Endodermal cell (in vitro differentiated cells): Measurements from ENCODE around the gene COL9A2. TPM values are rescaled to one million over a fixed set of nuclear protein-coding genes. Genes with fewer than 3 reads are reported as not detected.

ENCODE experiments used
- DNase-seq: peaks from one replicate; pipeline ENCODE4 v3.0.0-alpha.2; 2017
- H3K27ac ChIP-seq: 2 replicates; pipeline ENCODE4 v1.5.1; 2013; ENCODE audit warnings: mild to moderate bottlenecking, low read depth, low read length, moderate library complexity
- H3K27me3 ChIP-seq: 2 replicates; pipeline ENCODE4 v1.6.1; 2013; ENCODE audit warnings: mild to moderate bottlenecking, low read length, moderate library complexity; ENCODE audit not compliant: insufficient read depth, control insufficient read depth, poor library complexity, severe bottlenecking
- H3K36me3 ChIP-seq: 2 replicates; pipeline ENCODE4 v1.7.0; 2013; ENCODE audit warnings: mild to moderate bottlenecking, low read length, moderate library complexity; ENCODE audit not compliant: control insufficient read depth, insufficient read depth
- H3K4me1 ChIP-seq: one replicate; pipeline ENCODE4 v1.7.0; 2013; ENCODE audit warnings: low read length; ENCODE audit not compliant: control insufficient read depth, insufficient read depth
- H3K4me3 ChIP-seq: 2 replicates; pipeline ENCODE4 v1.5.1; 2013; ENCODE audit warnings: mild to moderate bottlenecking, low read length, moderate library complexity
- H3K9ac ChIP-seq: 2 replicates; pipeline ENCODE4 v1.6.1; 2013; ENCODE audit warnings: mild to moderate bottlenecking, low read length, moderate library complexity; ENCODE audit not compliant: poor library complexity, severe bottlenecking; ENCODE audit errors: extremely low read depth
- H3K9me3 ChIP-seq: 2 replicates; pipeline ENCODE4 v1.6.1; 2013; ENCODE audit warnings: mild to moderate bottlenecking, low read length, moderate library complexity; ENCODE audit not compliant: control insufficient read depth
- H3K27ac Mint-ChIP-seq: 2 replicates; pipeline ENCODE4 v1.8.0; 2020; ENCODE audit warnings: mixed read lengths
- H3K27me3 Mint-ChIP-seq: 2 replicates; pipeline ENCODE4 v1.8.0; 2021; ENCODE audit warnings: mild to moderate bottlenecking, mixed read lengths; ENCODE audit not compliant: insufficient read depth
- H3K36me3 Mint-ChIP-seq: 2 replicates; pipeline ENCODE4 v1.8.0; 2020; ENCODE audit warnings: low read depth, mixed read lengths
- H3K4me1 Mint-ChIP-seq: 2 replicates; pipeline ENCODE4 v1.8.0; 2020; ENCODE audit warnings: mixed read lengths
- H3K4me3 Mint-ChIP-seq: 2 replicates; pipeline ENCODE4 v1.8.0; 2020; ENCODE audit warnings: mild to moderate bottlenecking, moderate library complexity, mixed read lengths
- H3K9me3 Mint-ChIP-seq: 2 replicates; pipeline ENCODE4 v1.8.0; 2020; ENCODE audit warnings: mild to moderate bottlenecking, mixed read lengths
- CTCF ChIP-seq: fragments of 200-600 bp; sonication (generic); conservative IDR thresholded peaks from 2 replicates; pipeline ENCODE4 v1.5.0; 2021; ENCODE audit warnings: antibody characterized with exemption, mild to moderate bottlenecking
- WGBS, 2 experiments: methylation state at CpG; one replicate each; pipeline versions ENCODE4 v1.1.5 to v1.1.7; 2013; ENCODE audit warnings: missing lambda C conversion rate in 2 of 2, mixed read lengths in 1 of 2; ENCODE audit not compliant: insufficient coverage in 1 of 2, insufficient read length in 1 of 2; 5-methylcytosine and 5-hydroxymethylcytosine counted together
- total RNA-seq, 2 donors: library from RNA; stranded (reverse); fragmentation: NEBNext Ultra II Directional in 1 of 2; extraction: Animal tissue kit (Norgen Biotek cat#: 25700) in 1 of 2; gene quantifications; 2 replicates in 1 of 2; 3 replicates in 1 of 2; pipeline ENCODE4 v1.2.1, GENCODE V29; 2021

The COL9A2 gene
- total RNA-seq, 2 donors from 2014 or later: 295 to 470 TPM

- no peaks in the 10 kb centered on the region for H3K27me3 Mint-ChIP-seq
- Histone ChIP-seq H3K27ac (no peak overlapping the region), H3K27me3 (no peaks in the 10 kb centered on the region), H3K4me1 (no peaks in the 10 kb centered on the region), H3K36me3 (peaks cover 53% of the 10 kb centered on the region), H3K9me3 (no peaks in the 10 kb centered on the region), H3K4me3 (no peak overlapping the region), H3K9ac (no peak overlapping the region)
- 89% methylated on average over 2 of the region's 2 CpGs; no CpG with 5 or more reads in 1 of the 2 experiments for WGBS, 2 experiments
- no peak overlapping the region for H3K27ac Mint-ChIP-seq
- no peak for TF ChIP-seq CTCF
- H3K4me1 Mint-ChIP-seq: no peaks in the 10 kb centered on the region
- peaks cover 40% of the 10 kb centered on the region for H3K36me3 Mint-ChIP-seq
- no peak for DNase-seq
- H3K9me3 Mint-ChIP-seq: no peaks in the 10 kb centered on the region
- H3K4me3 Mint-ChIP-seq: no peak overlapping the region
Observed at GRCh38 chr1:40305871-40306270, 11.2 kb downstream of the COL9A2 start.

GRCh38 chr1:40305451-40305850, 11.6 kb downstream of the COL9A2 start:
- Histone ChIP-seq H3K36me3 (peaks cover 49% of the 10 kb centered on the region), H3K27me3 (no peaks in the 10 kb centered on the region), H3K4me3 (no peak overlapping the region), H3K4me1 (no peaks in the 10 kb centered on the region), H3K9ac (no peak overlapping the region), H3K9me3 (no peaks in the 10 kb centered on the region), H3K27ac (no peak overlapping the region)
- Mint-ChIP-seq H3K4me1 (no peaks in the 10 kb centered on the region), H3K27ac (no peak overlapping the region), H3K36me3 (peaks cover 37% of the 10 kb centered on the region), H3K9me3 (no peaks in the 10 kb centered on the region), H3K27me3 (no peaks in the 10 kb centered on the region), H3K4me3 (no peak overlapping the region)
- 85 to 94% methylated on average over 4 to 5 of the region's 5 CpGs for WGBS, 2 experiments
- DNase-seq: peak; percentile 62
- TF ChIP-seq CTCF: peak; percentile 20

GRCh38 chr1:40303790-40304189, 13.3 kb downstream of the COL9A2 start:
- Mint-ChIP-seq H3K4me1 (no peaks in the 10 kb centered on the region), H3K9me3 (no peaks in the 10 kb centered on the region), H3K27ac (no peak overlapping the region), H3K27me3 (no peaks in the 10 kb centered on the region), H3K4me3 (no peak overlapping the region), H3K36me3 (peaks cover 37% of the 10 kb centered on the region)
- Histone ChIP-seq H3K4me1 (no peaks in the 10 kb centered on the region), H3K36me3 (peaks cover 40% of the 10 kb centered on the region), H3K4me3 (no peak overlapping the region), H3K27ac (no peak overlapping the region), H3K9me3 (no peaks in the 10 kb centered on the region), H3K27me3 (no peaks in the 10 kb centered on the region), H3K9ac (no peak overlapping the region)
- TF ChIP-seq CTCF: no peak
- 97% methylated on average over 16 to 33 of the region's 33 CpGs for WGBS, 2 experiments
- DNase-seq: no peak
